Osteoblast (primary cell): ENCODE measurements around the gene COG5. TPM values are rescaled to one million over a fixed set of nuclear protein-coding genes. Genes with fewer than 3 reads are reported as not detected.
A peak's percentile ranks its signal among the peaks of the same experiment; 100 is the strongest.

Source experiments
- DNase-seq: peaks from one replicate; pipeline ENCODE4 v3.0.0; 2011; ENCODE audit warnings: low spot score, mixed read lengths; ENCODE audit not compliant: insufficient read length; ENCODE audit errors: missing footprints
- H2AFZ ChIP-seq: 2 replicates; pipeline ENCODE4 v1.6.0; 2011; ENCODE audit warnings: mild to moderate bottlenecking, low read length
- H3K27ac ChIP-seq: 2 replicates; pipeline ENCODE4 v1.5.1; 2011; ENCODE audit warnings: mild to moderate bottlenecking, low read depth, low read length, moderate library complexity
- H3K27me3 ChIP-seq: 2 replicates; pipeline ENCODE4 v1.6.0; 2012; ENCODE audit warnings: mild to moderate bottlenecking, control low read depth, inconsistent platforms, low read length, moderate library complexity; ENCODE audit not compliant: insufficient read depth
- H3K36me3 ChIP-seq: 2 replicates; pipeline ENCODE4 v1.5.1; 2011; ENCODE audit warnings: mild to moderate bottlenecking, low read length, control low read depth, moderate library complexity; ENCODE audit not compliant: insufficient read depth
- H3K4me1 ChIP-seq: 2 replicates; pipeline ENCODE4 v1.5.1; 2011; ENCODE audit warnings: mild to moderate bottlenecking, low read length, control low read depth, moderate library complexity; ENCODE audit not compliant: insufficient read depth
- H3K4me2 ChIP-seq: 2 replicates; pipeline ENCODE4 v1.6.0; 2011; ENCODE audit warnings: mild to moderate bottlenecking, low read length; ENCODE audit not compliant: insufficient read depth
- H3K4me3 ChIP-seq: fragments of 200-600 bp; sonication (generic); 3 replicates; pipeline ENCODE4 v1.5.1; 2012; ENCODE audit warnings: mild to moderate bottlenecking, low read length, inconsistent platforms; ENCODE audit not compliant: insufficient read depth
- H3K79me2 ChIP-seq: 2 replicates; pipeline ENCODE4 v1.6.0; 2012; ENCODE audit warnings: mild to moderate bottlenecking, low read length, control low read depth, inconsistent platforms; ENCODE audit not compliant: insufficient read depth
- H3K9me3 ChIP-seq: 2 replicates; pipeline ENCODE4 v1.5.1; 2011; ENCODE audit warnings: low read depth, low read length, control low read depth
- H4K20me1 ChIP-seq: 2 replicates; pipeline ENCODE4 v1.6.0; 2012; ENCODE audit warnings: mild to moderate bottlenecking, low read length, control low read depth; ENCODE audit not compliant: insufficient read depth
- CTCF ChIP-seq: IDR thresholded peaks from 2 replicates; pipeline ENCODE4 v1.5.1; 2011; ENCODE audit warnings: mild to moderate bottlenecking, low read depth, low read length, moderate library complexity; ENCODE audit errors: extremely low read depth
- total RNA-seq: library from RNA; depleted of rRNA; stranded (reverse); fragments of >200 nt; gene quantifications from 2 replicates; pipeline ENCODE4 v1.2.3, GENCODE V29; 2012

Gene COG5
- total RNA-seq, 1 donor, result 29.7 TPM

GRCh38 chr7:107321611-107322010, 242.1 kb downstream of the COG5 start:
- Histone ChIP-seq H4K20me1 (no peaks in the 10 kb centered on the region), H3K36me3 (peaks cover 3% of the 10 kb centered on the region), H3K4me1 (no peaks in the 10 kb centered on the region), H3K27me3 (no peaks in the 10 kb centered on the region), H2AFZ (no peak overlapping the region), H3K79me2 (no peaks in the 10 kb centered on the region), H3K4me2 (no peak overlapping the region), H3K27ac (no peak overlapping the region), H3K4me3 (no peak overlapping the region), H3K9me3 (no peaks in the 10 kb centered on the region)
- peak; percentile 48 for DNase-seq
- TF ChIP-seq CTCF, result no peak

GRCh38 chr7:107319724-107320228, 243.9 kb downstream of the COG5 start:
- H3K4me2 ChIP-seq, result no peak overlapping the region
- no peak for DNase-seq
- H2AFZ ChIP-seq, result no peak overlapping the region
- H3K4me1 ChIP-seq, result no peaks in the 10 kb centered on the region
- no peaks in the 10 kb centered on the region for H3K79me2 ChIP-seq
- no peaks in the 10 kb centered on the region for H3K27me3 ChIP-seq
- TF ChIP-seq CTCF, result no peak
- H3K4me3 ChIP-seq, result no peak overlapping the region
- H3K27ac ChIP-seq, result no peak overlapping the region
- no peaks in the 10 kb centered on the region for H3K9me3 ChIP-seq
- H4K20me1 ChIP-seq, result no peaks in the 10 kb centered on the region
- peaks cover 3% of the 10 kb centered on the region for H3K36me3 ChIP-seq

- Histone ChIP-seq H3K79me2 (no peaks in the 10 kb centered on the region), H3K27ac (no peak overlapping the region), H3K36me3 (peaks cover 3% of the 10 kb centered on the region), H3K4me1 (no peaks in the 10 kb centered on the region), H3K27me3 (no peaks in the 10 kb centered on the region), H2AFZ (no peak overlapping the region), H3K4me2 (no peak overlapping the region), H3K4me3 (no peak overlapping the region), H3K9me3 (no peaks in the 10 kb centered on the region), H4K20me1 (no peaks in the 10 kb centered on the region)
- TF ChIP-seq CTCF, result no peak
- peak; percentile 45 for DNase-seq
Measured at GRCh38 chr7:107318523-107319160, 245.1 kb downstream of the COG5 start.

- Histone ChIP-seq H3K79me2 (no peaks in the 10 kb centered on the region), H3K27ac (no peak overlapping the region), H2AFZ (no peak overlapping the region), H3K9me3 (no peaks in the 10 kb centered on the region), H3K27me3 (no peaks in the 10 kb centered on the region), H3K36me3 (no peaks in the 10 kb centered on the region), H3K4me2 (no peak overlapping the region), H4K20me1 (no peaks in the 10 kb centered on the region), H3K4me1 (no peaks in the 10 kb centered on the region), H3K4me3 (no peak overlapping the region)
- no peak for DNase-seq
- TF ChIP-seq CTCF, result no peak
Measured at GRCh38 chr7:107315716-107316220, 248.0 kb downstream of the COG5 start.
